GM13977 (cell line): ENCODE measurements around the gene KCNH1.

ENCODE experiments used
- DNase-seq: peaks from one replicate; pipeline ENCODE4 v3.0.0; 2012; ENCODE audit warnings: low spot score
- CTCF ChIP-seq: IDR thresholded peaks from 2 replicates; pipeline ENCODE4 v1.5.1; 2012; ENCODE audit warnings: mild to moderate bottlenecking, control low read depth; ENCODE audit not compliant: insufficient read depth; ENCODE audit errors: extremely low read depth, missing control alignments
- in situ Hi-C: fragments of 300-500 bp; cut with MboI; formaldehyde crosslinking; loops from one replicate; pipeline ENCODE4 v1.12.0; 2022; ENCODE audit warnings: low sequenced_read_pairs, low pct_unique_long_range_greater_than_20kb, mixed read lengths, inconsistent platforms; ENCODE audit not compliant: unreplicated experiment

The KCNH1 gene

GRCh38 chr1:210711825-210712612 is 421.9 kb downstream of the KCNH1 start:
- in situ Hi-C loops: no loop called here
- DNase-seq: no peak
- TF ChIP-seq CTCF: no peak

DNA sequence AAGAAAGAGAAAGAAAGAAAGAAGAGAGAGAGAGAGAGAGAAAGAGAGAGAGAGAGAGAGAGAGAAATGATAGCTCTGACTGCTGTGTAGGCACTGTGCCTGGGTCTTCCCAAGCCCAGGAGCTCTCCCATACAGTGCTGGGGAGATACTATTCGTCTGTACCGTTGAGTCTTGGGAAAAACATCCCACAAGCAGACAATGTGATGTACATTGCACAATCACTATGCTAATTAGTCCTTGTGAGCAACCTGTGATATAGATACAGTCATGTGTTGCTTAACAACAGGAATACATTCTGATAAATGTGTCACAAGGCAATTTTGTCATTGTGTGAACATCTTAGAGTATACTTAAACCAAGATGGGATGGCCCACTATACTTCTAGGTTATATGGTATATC is 424.2 kb downstream of the KCNH1 start:
- no peak for DNase-seq
- in situ Hi-C loops: no loop called here
- no peak for TF ChIP-seq CTCF

GRCh38 chr1:210707300-210708240 is 426.4 kb downstream of the KCNH1 start:
- no peak for DNase-seq
- TF ChIP-seq CTCF: no peak
- in situ Hi-C loops: no loop called here

DNA sequence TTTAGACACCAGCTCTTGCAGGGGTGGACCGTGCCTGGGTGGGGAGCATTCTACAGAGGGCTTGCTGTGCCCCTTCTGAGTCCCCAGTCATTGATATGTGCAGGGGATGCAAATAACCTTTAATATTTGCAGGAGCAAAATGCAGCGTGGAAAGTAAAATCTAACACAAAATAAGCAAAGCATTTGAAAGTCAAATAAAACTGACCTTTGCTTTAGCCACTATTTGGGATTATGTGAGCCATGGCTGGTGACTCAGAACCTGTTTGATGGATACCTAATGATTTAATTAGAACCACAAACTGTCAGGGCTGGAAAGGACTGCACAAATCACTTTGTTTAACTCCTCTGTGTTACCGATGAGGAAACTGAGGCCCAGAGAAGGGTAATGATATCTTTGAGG is 427.7 kb downstream of the KCNH1 start:
- in situ Hi-C loops: no loop called here
- TF ChIP-seq CTCF: no peak
- DNase-seq: no peak

DNA sequence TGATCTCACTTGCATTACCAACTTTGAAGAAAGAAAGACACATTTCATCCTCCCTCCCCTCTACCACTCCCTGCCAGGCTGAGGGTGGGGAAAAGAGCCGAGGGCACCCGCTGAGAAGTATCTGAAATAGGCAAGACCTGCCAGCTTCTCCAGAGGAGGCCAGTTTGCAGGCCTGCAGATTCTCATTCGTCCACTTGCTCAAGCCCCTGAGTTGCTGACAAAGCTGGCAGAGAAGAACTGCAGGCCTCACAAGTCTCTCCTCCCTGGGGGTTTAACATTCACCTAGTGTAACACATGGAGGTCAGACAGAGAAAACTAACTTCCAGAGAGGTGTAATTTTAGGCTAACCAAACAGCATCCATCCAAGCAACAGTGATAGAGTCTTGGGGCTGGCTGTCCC is 428.9 kb downstream of the KCNH1 start:
- no peak for DNase-seq
- in situ Hi-C loops: no loop called here
- no peak for TF ChIP-seq CTCF

DNA sequence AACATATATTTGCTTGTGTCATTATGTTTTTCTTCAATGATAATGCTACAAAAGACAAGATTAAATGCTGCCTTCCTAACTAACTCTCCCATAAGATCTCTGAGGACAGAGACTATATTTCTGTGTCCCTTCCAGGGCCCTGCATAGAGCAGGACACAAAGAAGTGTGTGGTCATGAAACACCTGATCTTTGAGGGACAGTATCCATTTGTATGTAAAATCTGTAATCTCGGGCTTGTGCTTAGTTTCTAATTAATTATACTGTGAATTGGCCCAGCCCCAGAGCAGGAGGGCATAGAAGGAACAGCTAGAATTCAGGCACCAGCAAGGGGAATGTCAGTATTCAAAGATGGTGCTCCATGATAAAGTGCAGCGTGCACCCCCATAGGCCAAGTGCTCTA is 430.4 kb downstream of the KCNH1 start:
- no peak for TF ChIP-seq CTCF
- in situ Hi-C loops: no loop called here
- DNase-seq: no peak
